Lung (tissue), 16 donors: Measurements from ENCODE around the gene PTGR2. TPM values are rescaled to one million over a fixed set of nuclear protein-coding genes. Genes with fewer than 3 reads are reported as not detected.

Source experiments
- ATAC-seq: fragments of 200-7000 bp; cut with Tn5 transposase; one replicate; pipeline ENCODE4 v1.9.1; 2020; ENCODE audit warnings: moderate number of reproducible peaks; ENCODE audit not compliant: insufficient read depth, low FRiP score
- DNase-seq, 3 donors: peaks; one replicate each; pipeline ENCODE4 v3.0.0-alpha.2; 2013 to 2017
- H3K27ac ChIP-seq, 2 donors: one replicate each; pipeline ENCODE4 v1.5.1; 2013; ENCODE audit warnings: mild to moderate bottlenecking in 2 of 2, moderate library complexity in 2 of 2, control low read depth in 1 of 2, inconsistent platforms in 1 of 2, low read depth in 1 of 2, low read length in 1 of 2
- H3K27me3 ChIP-seq, 3 donors: one replicate each; pipeline ENCODE4 v1.5.1; 2013; ENCODE audit warnings: low read length in 2 of 3; ENCODE audit not compliant: control insufficient read depth in 3 of 3, insufficient read depth in 3 of 3
- H3K36me3 ChIP-seq, 4 donors: one replicate each; pipeline ENCODE4 v1.5.1; 2013; ENCODE audit warnings: low read length in 4 of 4, mild to moderate bottlenecking in 1 of 4, moderate library complexity in 1 of 4; ENCODE audit not compliant: control insufficient read depth in 4 of 4, insufficient read depth in 4 of 4
- H3K4me1 ChIP-seq, 5 donors: one replicate each; pipeline ENCODE4 v1.5.1; 2013; ENCODE audit warnings: low read length in 5 of 5, mild to moderate bottlenecking in 2 of 5, moderate library complexity in 1 of 5; ENCODE audit not compliant: control insufficient read depth in 5 of 5, insufficient read depth in 5 of 5
- H3K4me3 ChIP-seq: one replicate; pipeline ENCODE4 v1.5.1; 2013; ENCODE audit warnings: mild to moderate bottlenecking, control low read depth, moderate library complexity
- H3K9ac ChIP-seq, 2 donors: one replicate each; pipeline ENCODE4 v1.5.1; 2013; ENCODE audit warnings: low read length in 2 of 2, control low read depth in 1 of 2; ENCODE audit not compliant: insufficient read depth in 1 of 2
- H3K9me3 ChIP-seq, 4 donors: one replicate each; pipeline ENCODE4 v1.5.1; 2013; ENCODE audit warnings: low read length in 3 of 4, mild to moderate bottlenecking in 1 of 4, moderate library complexity in 1 of 4; ENCODE audit not compliant: control insufficient read depth in 4 of 4, insufficient read depth in 3 of 4
- WGBS, 2 donors: extraction: QIAGEN DNeasy Blood & Tissue Kit; methylation state at CpG; one replicate each; pipeline ENCODE4 v1.1.7; 2013; 5-methylcytosine and 5-hydroxymethylcytosine counted together
- long read RNA-seq, 5 donors: transcript quantifications; one replicate each; lab custom pipeline, GENCODE V29; 2026
- polyA plus RNA-seq, 2 donors: library from polyadenylated mRNA; stranded (reverse); fragments of 200-250 nt; gene quantifications; one replicate each; pipeline ENCODE4 v1.2.1, GENCODE V29; 2013
- total RNA-seq, 2 donors: library from RNA; depleted of rRNA in 1 of 2; stranded (reverse); fragments of >200 nt in 1 of 2; gene quantifications; one replicate each; pipeline ENCODE4 v1.2.1, GENCODE V29; 2014 to 2021
- TF ChIP-seq, protein P1 (sequence below): IDR thresholded peaks from 2 replicates; pipeline ENCODE4 v1.5.1; 2012; ENCODE audit warnings: mild to moderate bottlenecking; ENCODE audit errors: control extremely low read depth, extremely low read depth
- donor health status: control.
- donor health status: control.
- donor health status: Bipolar disorder and iron deficiency.
- donor health status: healthy.
- donor health status: DM: yes; HTN: yes; CAD: no.

PTGR2 gene
- total RNA-seq (10 to 100 TPM; 10.3 to 13.9 TPM), polyA plus RNA-seq (1 to 10 TPM; 5.7 to 8.8 TPM)
- long read RNA-seq, donor 1 = 0 reads
- long read RNA-seq, donor 2 = 0 reads
- long read RNA-seq, donor 3 = 0 reads
- long read RNA-seq, donor 4 = 0 reads
- long read RNA-seq, donor 5, partial matches to known transcripts = 0 of 2 reads
- long read RNA-seq, donor 5, other reads (novel, unspliced or antisense) = 0 of 2 reads

DNA sequence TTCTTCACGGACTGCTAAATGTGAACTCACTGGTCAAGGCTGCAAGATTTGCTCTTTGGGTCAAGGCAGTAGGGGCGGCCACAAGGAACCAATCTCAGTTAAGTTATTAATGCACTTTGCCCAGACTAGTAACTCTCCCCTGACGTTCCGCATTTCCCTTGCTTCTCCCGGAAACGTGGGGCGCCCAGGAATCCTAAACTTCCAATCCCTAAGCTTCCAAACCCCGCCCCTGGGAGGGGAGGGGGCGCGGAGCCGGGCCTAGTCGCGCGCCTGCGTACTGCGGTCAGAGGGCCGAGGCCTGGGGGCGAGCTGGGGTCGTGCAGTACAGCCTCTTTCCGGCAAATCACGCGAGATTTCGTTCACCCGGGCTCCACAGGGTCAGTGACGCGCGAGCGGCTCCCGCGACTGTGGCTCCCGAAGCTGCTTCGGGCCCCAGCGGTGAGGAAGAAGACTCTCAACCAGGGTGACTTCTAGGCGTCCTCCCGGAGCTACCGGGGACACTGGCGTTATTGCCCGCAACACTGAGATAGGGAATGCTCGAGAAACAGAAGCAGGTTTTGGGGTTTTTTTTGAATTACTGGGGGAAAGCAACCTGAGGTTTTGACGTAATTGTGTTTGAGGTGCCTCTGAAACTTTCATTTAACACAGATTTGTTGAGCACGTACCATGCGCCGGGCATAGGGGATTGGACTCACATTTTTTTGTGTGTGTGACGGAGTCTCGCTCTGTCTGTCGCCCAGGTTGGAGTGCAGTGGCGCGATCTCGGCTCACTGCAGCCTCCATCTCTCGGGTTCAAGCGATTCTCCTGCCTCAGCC lies at the start of gene PTGR2:
PTGR2 (plus strand) TSS at position 265 of the 816 bp plus-strand sequence. CDS start 7,032 bp downstream, outside the sequence.
- peaks cover 2 to 15% (median 8%) of the 10 kb centered on the region in 5 donors for H3K4me1 ChIP-seq
- peak within 1 kb of the TSS; percentile 85 to 96 for H3K27ac ChIP-seq
- peak within 1 kb of the TSS; percentile 42 for H3K4me3 ChIP-seq
- DNase-seq = peak; percentile 99
- no peaks in the 10 kb centered on the region for H3K27me3 ChIP-seq
- peak within 1 kb of the TSS; percentile 83 to 96 for H3K9ac ChIP-seq
- TF ChIP-seq, protein P1, sequence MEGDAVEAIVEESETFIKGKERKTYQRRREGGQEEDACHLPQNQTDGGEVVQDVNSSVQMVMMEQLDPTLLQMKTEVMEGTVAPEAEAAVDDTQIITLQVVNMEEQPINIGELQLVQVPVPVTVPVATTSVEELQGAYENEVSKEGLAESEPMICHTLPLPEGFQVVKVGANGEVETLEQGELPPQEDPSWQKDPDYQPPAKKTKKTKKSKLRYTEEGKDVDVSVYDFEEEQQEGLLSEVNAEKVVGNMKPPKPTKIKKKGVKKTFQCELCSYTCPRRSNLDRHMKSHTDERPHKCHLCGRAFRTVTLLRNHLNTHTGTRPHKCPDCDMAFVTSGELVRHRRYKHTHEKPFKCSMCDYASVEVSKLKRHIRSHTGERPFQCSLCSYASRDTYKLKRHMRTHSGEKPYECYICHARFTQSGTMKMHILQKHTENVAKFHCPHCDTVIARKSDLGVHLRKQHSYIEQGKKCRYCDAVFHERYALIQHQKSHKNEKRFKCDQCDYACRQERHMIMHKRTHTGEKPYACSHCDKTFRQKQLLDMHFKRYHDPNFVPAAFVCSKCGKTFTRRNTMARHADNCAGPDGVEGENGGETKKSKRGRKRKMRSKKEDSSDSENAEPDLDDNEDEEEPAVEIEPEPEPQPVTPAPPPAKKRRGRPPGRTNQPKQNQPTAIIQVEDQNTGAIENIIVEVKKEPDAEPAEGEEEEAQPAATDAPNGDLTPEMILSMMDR = no peak
- no peaks in the 10 kb centered on the region for H3K36me3 ChIP-seq
- peak; percentile 97 for ATAC-seq
- H3K9me3 ChIP-seq = no peaks in the 10 kb centered on the region
- 1% methylated on average over 51 of the region's 51 CpGs for WGBS, 2 donors

DNA sequence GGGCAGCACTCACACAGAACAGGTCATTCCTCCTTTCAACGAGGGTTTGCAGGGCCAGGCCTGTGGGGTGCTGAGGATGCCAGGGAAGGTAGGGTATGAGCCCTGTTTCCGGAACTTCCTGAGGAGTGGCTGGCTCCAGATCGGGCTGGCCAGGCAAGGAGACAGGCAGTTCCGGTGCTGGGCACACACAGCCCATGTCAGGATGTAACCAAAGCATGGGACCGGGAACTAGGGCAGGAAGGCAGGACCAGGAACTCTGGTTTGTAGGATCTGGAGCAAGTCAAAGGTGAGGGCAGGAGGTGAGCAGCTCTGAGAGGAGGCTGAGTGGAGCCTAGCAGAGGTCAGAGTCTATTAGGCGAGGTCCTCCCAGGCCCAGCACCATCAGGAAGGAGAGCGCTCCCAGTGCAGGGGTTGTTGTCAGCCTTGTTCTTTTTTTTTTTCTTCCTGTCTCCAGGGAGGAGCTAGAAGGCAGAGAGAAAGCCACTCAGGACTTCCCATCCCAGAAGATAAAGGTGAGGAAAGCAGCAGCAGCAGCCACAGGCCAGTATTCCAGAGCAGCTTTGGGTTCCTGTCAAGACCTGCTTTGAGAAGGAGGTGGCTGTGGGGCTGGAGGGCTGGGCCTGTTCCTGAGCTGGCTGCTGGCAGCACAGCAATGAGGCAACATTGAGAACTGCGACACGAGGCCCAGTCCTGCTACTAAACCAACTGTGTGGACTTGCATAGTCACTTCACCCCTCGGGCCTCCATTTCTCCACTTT lies 49.0 kb upstream of the PTGR2 start:
- ATAC-seq (no peak), DNase-seq (no peak)
- Histone ChIP-seq H3K9me3 (no peaks in the 10 kb centered on the region), H3K36me3 (peaks cover 0 to 2% (median 0%) of the 10 kb centered on the region in 4 donors), H3K9ac (no peak overlapping the region), H3K4me3 (no peak overlapping the region), H3K27me3 (no peaks in the 10 kb centered on the region), H3K4me1 (peaks cover 0 to 10% (median 0%) of the 10 kb centered on the region in 5 donors), H3K27ac (peak overlapping the region in 1 of 2 donors; percentile 75)
- TF ChIP-seq, protein P1 = no peak
- 75% methylated on average over 10 of the region's 10 CpGs for WGBS, 2 donors

DNA sequence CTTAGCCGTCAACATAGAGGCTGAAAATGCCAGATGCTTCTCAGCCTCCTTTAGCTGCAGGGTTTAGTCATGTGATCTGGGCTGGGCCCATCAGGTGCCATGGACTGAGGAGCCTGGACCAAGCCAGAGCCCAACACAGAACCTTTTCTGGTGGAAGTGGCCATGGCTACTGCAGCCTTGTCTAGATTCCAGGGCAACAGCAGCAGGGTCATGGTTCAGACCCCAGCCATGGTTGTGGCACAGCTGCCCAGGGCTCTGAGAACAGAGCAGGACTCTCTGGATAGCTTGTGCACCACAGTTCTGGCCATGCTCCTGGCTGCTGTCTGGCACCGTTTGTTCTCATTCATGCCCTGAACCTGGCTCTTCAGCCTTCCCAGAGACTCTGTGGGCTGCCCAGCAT lies 47.0 kb upstream of the PTGR2 start:
- Histone ChIP-seq H3K9ac (no peak overlapping the region), H3K4me1 (peaks cover 0 to 10% (median under 1%) of the 10 kb centered on the region in 5 donors), H3K27ac (no peak overlapping the region), H3K36me3 (peaks cover 0 to 2% (median 0%) of the 10 kb centered on the region in 4 donors), H3K9me3 (no peaks in the 10 kb centered on the region), H3K27me3 (no peaks in the 10 kb centered on the region), H3K4me3 (no peak overlapping the region)
- DNase-seq (no peak), ATAC-seq (no peak)
- TF ChIP-seq, protein P1 = no peak
- 90 to 96% methylated on average over 2 of the region's 2 CpGs for WGBS, 2 donors
